RWPE1 (cell line): ENCODE results near the gene GATAD1.
"Not testable (repeated sequence)": the region's sequence is repeated elsewhere in the genome, so short reads cannot be mapped to it uniquely, and the experiment has no call there.

ENCODE experiments used
- CTCF ChIA-PET: fragments of 350-600 bp; sonication (Branson Sonifier 250); formaldehyde crosslinking; extraction: SDS; loops from one replicate; lab custom pipeline; 2021; lab: Yijun Ruan, JAX
- POLR2A ChIA-PET: fragments of 400-600 bp; formaldehyde crosslinking; extraction: SDS; loops from one replicate; lab custom pipeline; 2020; ENCODE audit warnings: antibody characterized with exemption; ENCODE audit not compliant: low non-redundant PET; lab: Yijun Ruan, JAX
- DNase-seq: peaks from one replicate; pipeline ENCODE4 v3.0.0; 2012; ENCODE audit warnings: low spot score
- H3K27ac ChIP-seq: fragments of 450-650 bp; 2 replicates; pipeline ENCODE4 v1.5.1; 2017
- TF ChIP-seq, protein P1 (sequence below): fragments of 450-650 bp; conservative IDR thresholded peaks from 2 replicates; pipeline ENCODE4 v1.5.1; 2017; ENCODE audit warnings: low read depth, mild to moderate bottlenecking

Gene GATAD1

GRCh38 chr7:92464515-92464914 lies 17.2 kb downstream of the GATAD1 start:
- peak; percentile 12 for DNase-seq
- no peak overlapping the region for H3K27ac ChIP-seq
- ChIA-PET CTCF (no interaction called here), POLR2A (no interaction called here)
- TF ChIP-seq, protein P1, sequence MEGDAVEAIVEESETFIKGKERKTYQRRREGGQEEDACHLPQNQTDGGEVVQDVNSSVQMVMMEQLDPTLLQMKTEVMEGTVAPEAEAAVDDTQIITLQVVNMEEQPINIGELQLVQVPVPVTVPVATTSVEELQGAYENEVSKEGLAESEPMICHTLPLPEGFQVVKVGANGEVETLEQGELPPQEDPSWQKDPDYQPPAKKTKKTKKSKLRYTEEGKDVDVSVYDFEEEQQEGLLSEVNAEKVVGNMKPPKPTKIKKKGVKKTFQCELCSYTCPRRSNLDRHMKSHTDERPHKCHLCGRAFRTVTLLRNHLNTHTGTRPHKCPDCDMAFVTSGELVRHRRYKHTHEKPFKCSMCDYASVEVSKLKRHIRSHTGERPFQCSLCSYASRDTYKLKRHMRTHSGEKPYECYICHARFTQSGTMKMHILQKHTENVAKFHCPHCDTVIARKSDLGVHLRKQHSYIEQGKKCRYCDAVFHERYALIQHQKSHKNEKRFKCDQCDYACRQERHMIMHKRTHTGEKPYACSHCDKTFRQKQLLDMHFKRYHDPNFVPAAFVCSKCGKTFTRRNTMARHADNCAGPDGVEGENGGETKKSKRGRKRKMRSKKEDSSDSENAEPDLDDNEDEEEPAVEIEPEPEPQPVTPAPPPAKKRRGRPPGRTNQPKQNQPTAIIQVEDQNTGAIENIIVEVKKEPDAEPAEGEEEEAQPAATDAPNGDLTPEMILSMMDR = no peak

DNA sequence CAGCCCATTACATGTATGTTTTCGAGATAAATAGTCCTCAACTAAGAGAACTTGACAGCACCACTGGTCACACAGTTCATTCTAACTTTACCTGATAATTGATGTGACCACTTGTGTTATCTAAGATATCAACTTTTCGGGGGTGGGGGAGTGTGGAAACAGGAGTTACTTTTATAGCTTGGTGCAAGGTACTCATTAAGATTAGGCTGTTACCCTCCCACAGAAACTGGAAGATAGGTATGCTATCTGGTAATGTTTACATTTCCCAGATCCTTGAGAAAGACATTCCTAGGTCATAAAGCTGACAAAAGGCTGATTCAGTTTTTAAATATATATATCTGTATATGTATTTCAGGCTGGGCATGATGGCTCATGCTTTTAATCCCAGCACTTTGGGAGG lies 19.4 kb downstream of the GATAD1 start:
- H3K27ac ChIP-seq = no peak overlapping the region
- TF ChIP-seq, protein P1 = no peak
- POLR2A ChIA-PET = no interaction called here
- CTCF ChIA-PET = interaction anchor here (0.6 kb wide), 1 partner anchor 637 kb away, joined by 3 read pairs; no protein-coding TSS in a partner anchor
- DNase-seq = no peak

- CTCF ChIA-PET, H3K27ac ChIP-seq, DNase-seq, POLR2A ChIA-PET: not testable (repeated sequence)
These were observed 21.3 kb downstream of the GATAD1 start for GRCh38 chr7:92468589-92468988.

GRCh38 chr7:92473989-92474388 lies 26.7 kb downstream of the GATAD1 start:
- CTCF ChIA-PET, H3K27ac ChIP-seq, DNase-seq, POLR2A ChIA-PET: not testable (repeated sequence)

DNA sequence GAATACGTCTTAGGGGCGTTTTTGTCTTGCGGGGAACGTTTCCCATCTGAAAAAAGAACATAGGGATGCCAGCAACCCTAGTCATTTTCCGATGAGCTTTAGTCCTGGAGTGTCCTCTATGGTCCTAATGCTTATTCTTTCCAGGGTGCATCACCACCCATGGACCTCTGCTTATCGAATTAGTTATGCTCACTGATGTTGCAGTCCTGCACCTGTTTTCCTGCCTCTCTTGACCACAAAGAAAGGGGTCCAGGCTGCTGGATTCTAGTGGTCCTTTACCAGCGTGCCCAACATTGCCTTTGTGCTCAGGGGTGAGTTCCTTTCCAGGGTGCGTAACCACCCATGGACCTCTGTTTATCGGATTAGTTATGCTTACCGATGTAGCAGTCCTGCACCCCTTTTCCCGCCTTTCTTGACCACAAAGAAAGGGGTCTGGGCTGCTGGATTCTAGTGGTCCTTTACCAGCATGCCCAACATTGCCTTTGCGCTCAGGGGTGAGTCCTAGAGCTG lies 28.0 kb downstream of the GATAD1 start:
- POLR2A ChIA-PET, DNase-seq, H3K27ac ChIP-seq: not testable (repeated sequence)
- CTCF ChIA-PET = interaction anchor here (0.6 kb wide), 1 partner anchor 342 kb away, joined by 3 read pairs; no protein-coding TSS in a partner anchor

- DNase-seq, CTCF ChIA-PET, H3K27ac ChIP-seq, POLR2A ChIA-PET: not testable (repeated sequence)
These were observed 28.7 kb downstream of the GATAD1 start for GRCh38 chr7:92475851-92476590.

DNA sequence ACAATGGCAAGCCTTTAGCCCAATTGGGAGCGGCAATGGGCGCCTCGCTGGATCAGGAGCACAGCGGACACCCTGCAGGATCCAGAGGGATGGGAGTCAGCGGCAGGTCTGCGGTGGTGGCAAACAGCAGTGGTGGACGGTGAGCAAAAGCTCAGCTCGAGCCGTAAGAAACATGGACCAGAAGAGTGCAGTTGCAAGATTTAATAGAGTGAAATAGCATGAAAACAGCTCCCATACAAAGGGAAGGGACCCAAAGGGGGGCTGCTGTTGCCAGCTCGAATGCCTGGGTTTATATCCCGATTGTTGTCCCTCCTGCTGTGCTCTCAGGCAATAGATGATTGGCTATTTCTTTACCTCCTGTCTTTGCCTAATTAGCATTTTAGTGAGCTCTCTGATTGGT lies 30.4 kb downstream of the GATAD1 start, which contains the start of gene ERVW-1:
TSS of gene ERVW-1 (minus strand) at position 266 of the 400 bp plus-strand sequence. CDS start 7,565 bp downstream, outside the sequence.
- CTCF ChIA-PET = interaction anchor here (0.7 kb wide), 1 partner anchor 503 kb away, joined by 3 read pairs; no protein-coding TSS in a partner anchor
- DNase-seq, POLR2A ChIA-PET, H3K27ac ChIP-seq: not testable (repeated sequence)

DNA sequence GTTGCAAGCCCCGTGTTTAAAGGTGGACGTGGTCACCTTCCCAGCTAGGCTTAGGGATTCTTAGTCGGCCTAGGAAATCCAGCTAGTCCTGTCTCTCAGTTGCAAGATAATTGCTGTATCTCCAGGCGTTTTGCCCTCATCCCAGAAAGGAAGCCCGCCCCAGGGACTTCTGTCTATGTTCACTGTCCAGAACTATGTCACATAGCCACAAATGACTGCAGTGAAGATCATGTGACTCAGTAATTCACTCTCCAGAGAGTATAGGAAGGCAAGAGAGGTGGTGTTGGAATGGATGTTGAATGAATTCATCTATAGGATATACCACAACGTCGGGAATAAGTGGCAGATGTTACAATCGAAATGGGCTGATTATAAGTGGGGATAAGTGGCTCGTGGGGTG lies 30.8 kb downstream of the GATAD1 start:
- no peak for DNase-seq
- ChIA-PET CTCF (no interaction called here), POLR2A (no interaction called here)
- H3K27ac ChIP-seq = no peak overlapping the region
- TF ChIP-seq, protein P1 = no peak

DNA sequence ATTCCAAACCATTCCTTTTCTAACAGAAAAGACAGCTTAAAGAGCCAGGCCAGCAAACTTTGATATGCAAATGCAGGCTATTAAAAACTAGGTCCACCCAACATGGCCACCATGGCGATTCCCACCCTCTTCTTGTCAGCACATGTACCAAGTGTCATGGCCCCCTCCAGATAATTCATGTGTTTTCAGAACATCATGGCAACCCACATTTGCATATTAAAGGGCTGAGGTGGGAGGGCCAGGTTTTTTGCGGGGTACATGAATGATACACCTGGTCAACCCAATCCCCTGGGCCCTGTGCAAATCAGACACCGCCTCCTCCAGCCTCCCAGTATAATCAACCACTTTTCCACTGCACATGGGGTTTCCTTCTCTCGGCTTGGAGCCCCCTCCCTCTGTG lies 31.4 kb downstream of the GATAD1 start:
- DNase-seq = no peak
- ChIA-PET POLR2A (no interaction called here), CTCF (no interaction called here)
- H3K27ac ChIP-seq = no peak overlapping the region
- TF ChIP-seq, protein P1 = no peak

- DNase-seq, H3K27ac ChIP-seq, CTCF ChIA-PET, POLR2A ChIA-PET: not testable (repeated sequence)
These were observed 31.9 kb downstream of the GATAD1 start for GRCh38 chr7:92479146-92479545.

DNA sequence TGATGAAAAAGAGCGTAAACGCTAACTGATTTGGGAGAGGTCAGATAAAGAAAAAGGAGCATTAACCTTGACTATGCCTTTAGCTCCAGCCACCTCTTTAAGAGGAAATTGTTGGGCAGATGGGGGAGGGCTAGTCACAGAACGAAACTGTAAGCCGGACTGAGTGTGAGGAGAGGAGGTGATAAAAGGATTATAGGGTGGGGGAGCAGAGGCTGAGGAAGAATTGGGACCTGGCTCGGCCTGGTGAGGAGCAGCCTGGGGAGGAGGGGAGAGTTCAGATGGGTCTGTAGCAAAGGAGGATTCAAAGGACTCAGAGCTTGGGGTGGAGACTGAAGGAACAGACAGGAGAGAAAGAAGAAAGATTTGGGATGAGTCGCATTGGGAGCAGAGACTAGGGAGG lies 36.3 kb downstream of the GATAD1 start:
- H3K27ac ChIP-seq, DNase-seq, CTCF ChIA-PET, POLR2A ChIA-PET: not testable (repeated sequence)

- CTCF ChIA-PET = not testable (repeated sequence)
These were observed 36.9 kb downstream of the GATAD1 start for GRCh38 chr7:92484226-92484625.

More at GRCh38 chr7:92484226-92484625, 36.9 kb downstream of the GATAD1 start:
- H3K27ac ChIP-seq, POLR2A ChIA-PET, DNase-seq: not testable (repeated sequence)
